NCI-H1417 treated with DMSO at 0.1 percent for 48 hours (cell line): Measurements from ENCODE around the gene SMYD3.

ENCODE experiments used
- DNase-seq: peaks from one replicate; lab custom pipeline; 2025; lab: John Stamatoyannopoulos, UW

The SMYD3 gene

GRCh38 chr1:246506674-246507481, at the start of gene SMYD3:
Gene SMYD3, minus strand, starts transcription at chr1:246507279.
- DNase-seq, result peak; percentile 13

GRCh38 chr1:246554201-246554600, 47.1 kb upstream of the SMYD3 start:
- DNase-seq, result no peak

GRCh38 chr1:246552110-246552509, 45.0 kb upstream of the SMYD3 start:
- DNase-seq, result no peak

- DNase-seq, result no peak
Observed at GRCh38 chr1:246550402-246550801, 43.3 kb upstream of the SMYD3 start.

DNA sequence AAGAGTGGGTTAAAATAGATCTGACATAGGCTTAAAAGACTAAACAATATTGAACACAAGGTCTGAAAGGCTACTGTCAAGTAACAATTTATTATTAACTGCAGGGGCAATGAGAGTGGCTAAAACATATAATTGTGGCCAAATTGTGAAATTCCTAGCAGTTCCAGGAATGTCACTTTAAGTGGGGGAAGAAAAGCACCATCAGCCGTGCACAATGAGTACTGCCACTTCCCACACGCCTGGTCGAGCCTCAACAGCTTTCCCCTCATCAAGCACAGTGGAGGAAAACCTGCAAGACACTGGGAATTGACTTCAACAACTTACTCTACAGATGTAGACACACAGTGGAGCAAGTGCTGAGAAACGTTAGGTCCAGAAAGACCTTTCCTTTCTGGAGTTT, 42.6 kb upstream of the SMYD3 start:
- DNase-seq, result no peak

DNA sequence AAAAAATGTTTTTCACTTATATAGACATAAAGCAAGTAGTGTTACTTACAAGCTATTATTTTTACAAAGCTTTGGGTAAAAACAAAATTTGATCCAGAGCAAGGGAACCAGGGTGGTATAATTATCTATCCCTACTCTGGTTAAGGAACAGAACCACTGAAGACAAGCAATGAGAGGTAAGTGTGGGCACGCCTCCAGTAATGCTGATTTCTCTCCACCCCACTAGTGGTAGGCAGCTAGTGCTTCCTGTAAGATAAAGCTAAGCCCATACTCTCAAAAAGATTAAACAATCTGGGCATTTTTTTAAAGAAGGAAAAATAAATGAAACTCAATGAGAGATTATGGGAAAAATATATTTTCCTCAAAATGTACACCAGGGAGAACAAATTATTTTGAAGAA, 36.9 kb upstream of the SMYD3 start:
- no peak for DNase-seq

- DNase-seq, result no peak
Observed at GRCh38 chr1:246540738-246541491, 33.8 kb upstream of the SMYD3 start.

DNA sequence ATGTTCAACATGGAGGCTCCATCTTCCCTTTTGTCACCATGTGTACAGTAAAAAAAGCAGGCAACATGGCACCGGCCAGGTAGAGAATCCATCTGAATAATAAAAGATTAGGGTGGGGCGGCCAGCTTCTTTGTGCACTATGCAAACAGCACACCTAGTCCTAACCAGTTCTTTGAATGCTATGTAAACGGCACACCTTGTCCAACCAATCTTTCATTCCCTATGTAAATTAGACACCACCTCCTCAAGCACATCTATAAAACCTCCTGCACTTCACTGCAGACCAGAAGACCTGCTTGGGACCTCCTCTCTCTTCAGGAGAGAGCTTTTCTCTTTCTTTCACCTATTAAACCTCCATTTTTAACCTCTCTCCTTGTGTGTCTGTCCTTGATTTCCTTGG, 30.8 kb upstream of the SMYD3 start:
- DNase-seq, result no peak

GRCh38 chr1:246537441-246537840, 30.4 kb upstream of the SMYD3 start:
- DNase-seq, result no peak

GRCh38 chr1:246534114-246534513, 27.0 kb upstream of the SMYD3 start:
- no peak for DNase-seq

DNA sequence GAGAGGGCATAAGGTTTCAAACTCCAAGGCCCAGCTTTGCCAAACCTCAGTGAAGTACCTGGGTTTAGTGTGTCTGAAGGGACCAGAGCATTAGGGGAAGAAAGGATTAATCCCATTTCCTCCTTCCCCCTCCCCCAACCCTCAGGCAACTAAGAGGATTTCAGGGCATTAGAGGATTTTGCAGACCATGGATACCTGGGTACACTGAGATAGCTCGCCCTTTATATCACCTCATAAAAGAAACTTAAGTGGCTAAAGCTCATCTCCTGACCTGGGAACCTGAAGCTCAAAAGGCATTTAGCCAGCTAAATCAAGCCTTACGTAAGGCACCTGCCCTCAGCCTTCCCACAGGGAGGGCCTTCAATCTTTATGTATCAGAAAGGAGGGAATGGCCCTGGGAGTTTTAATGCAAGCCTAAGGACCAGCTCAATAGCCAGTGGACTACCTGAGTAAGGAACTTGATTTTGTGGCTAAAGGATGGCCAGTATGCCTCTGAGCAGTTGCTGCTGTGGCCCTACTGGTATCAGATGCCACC, 26.4 kb upstream of the SMYD3 start:
- no peak for DNase-seq

- no peak for DNase-seq
Observed at GRCh38 chr1:246532519-246532918, 25.4 kb upstream of the SMYD3 start.

DNA sequence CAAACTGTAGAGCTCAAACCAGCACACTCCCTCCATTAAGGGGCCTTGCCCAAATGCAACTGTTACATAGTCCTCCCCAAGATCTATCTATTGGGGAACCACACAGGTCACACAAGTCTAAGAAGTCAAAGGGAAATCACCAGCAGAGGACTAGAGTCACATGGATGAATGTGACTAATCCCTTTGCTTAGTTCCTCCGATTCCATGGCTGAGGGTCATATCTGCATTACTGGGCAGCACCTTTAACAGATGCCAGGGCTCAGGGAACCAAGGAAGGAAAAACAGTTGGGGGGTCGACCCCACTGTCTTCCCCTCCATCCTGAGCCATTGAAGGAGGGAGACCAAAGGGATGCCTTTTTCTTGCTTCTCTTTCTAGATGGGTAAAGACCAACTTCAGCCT, 23.4 kb upstream of the SMYD3 start:
- no peak for DNase-seq

DNA sequence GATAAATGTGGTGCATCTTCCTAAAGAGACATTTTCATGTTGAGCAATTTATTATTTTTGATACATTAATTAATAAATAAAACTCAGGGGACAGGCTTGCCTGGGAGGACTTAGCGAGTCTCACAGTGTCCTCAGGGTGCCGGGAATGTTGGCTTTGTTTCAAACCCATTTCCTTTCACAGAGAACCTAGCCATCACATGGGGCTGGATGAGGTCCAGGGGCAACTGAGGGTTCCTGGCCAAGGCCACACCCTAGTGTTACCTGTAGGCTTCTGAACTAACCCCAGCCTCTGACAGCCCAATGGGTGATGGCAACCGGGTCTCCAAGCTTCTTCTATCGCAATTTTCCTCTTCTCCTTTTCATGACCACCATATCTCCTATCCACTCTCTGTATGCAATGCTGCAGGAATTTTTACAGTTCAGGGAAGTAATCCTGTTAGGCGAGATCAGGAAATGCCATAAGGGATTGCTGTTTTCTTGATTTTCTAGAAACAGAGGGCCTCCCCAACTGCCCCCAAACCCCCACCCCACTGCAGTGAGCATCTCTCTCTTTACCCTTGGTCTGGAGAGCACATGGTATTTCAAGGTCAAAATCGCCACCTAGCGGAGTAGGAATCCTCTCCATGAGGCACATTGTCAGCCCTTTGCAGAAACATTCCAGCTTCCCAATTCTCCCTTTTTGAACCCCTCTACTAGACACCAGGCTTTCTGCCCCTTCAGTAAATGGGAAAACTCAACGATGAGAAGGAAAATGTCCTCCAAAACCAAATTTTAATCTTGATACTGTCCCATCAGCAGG, 22.1 kb upstream of the SMYD3 start:
- DNase-seq, result no peak

DNA sequence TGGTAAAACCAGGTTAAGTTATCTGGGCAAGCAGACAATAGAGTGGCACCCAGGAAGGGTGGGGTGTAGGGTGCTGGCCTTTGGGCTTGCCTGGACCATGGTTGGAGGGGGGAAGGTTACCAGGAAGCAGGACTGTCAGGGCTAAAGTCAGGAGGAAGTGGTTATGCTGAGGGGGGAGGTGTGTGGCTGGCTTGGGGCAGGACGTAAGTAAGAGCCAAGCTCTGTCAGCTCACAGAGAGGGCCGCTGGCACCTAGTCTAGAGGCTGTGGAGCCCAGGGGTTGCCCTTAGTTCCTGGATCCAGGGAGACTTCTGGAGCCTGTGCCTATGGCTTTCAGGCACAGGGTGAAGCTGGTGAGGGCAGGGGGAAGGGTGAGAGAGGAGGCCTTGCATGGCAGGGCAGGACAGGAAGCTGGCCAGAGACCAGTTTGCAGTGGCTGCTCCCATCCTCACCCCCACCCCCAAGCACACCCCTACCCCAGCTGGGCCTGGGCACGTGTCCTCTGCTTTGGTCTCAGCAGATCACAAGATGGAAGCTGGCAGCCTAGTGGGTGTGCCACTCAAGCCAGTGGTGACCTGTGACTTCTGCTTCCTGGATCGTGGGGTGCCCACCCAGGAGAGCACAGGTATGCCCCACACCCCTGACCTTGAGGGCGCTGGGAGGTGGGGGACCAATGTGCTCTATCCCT, 20.5 kb upstream of the SMYD3 start:
- DNase-seq, result no peak

- no peak for DNase-seq
Observed at GRCh38 chr1:246526915-246527314, 19.8 kb upstream of the SMYD3 start.

- DNase-seq, result no peak
Observed at GRCh38 chr1:246526380-246526779, 19.3 kb upstream of the SMYD3 start.

DNA sequence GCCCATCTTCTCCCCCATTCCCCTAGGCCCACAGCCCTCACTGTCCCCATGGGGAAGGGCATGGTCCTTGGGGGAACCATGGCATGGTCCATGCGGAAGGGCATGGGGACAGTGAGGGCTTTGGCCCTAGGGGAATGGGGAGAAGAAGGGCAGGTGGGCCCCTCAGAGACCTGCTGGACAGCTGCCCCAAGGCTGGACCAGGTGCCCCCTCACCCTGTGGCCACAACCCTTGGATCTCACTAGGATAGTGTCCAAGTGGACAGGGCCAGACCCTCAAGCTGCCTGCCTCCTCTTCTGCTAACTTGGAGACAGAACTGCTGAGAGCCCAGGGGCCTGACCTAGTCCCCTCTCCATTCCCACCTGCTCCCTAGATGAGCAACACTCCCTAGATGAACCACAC, 12.4 kb upstream of the SMYD3 start:
- DNase-seq, result no peak

DNA sequence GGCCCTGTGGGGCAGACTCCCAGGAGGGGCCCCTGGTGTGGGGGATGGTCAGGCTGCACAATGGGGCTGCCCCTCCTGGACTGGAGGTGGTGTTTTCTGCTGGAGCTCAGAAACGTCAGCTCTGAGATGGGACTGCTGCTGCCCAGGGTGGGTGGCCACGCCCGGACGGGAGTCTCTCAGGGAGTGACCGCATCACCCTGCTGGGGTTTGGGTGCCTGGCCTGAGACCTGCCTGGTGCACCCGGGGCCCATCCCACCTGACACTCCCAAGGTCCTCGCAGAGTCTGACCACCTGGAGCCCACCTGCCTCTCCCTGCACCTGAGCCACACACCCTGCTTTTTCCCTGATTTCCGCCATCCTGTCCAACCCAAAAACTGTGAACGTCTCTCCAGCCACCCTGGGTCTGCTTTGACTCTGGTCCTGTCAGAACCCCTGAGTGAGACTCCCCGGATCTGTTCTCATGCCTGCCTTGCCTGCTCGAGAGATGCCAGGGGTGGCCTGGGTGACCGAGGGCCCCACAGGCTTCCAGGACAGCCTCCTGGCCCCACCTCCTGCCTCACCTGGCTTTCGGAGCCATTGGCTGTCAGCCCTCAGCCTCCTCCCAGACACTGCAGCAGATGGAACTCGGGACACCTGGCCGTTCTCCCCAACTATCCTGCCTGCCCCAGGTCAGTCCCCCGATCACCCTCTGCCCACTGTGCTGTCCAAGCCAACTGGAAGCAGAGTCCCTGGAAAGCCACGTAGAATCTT, 11.6 kb upstream of the SMYD3 start:
- DNase-seq, result no peak

GRCh38 chr1:246517391-246517790, 10.3 kb upstream of the SMYD3 start:
- no peak for DNase-seq

- no peak for DNase-seq
Observed at GRCh38 chr1:246516126-246516525, 9.0 kb upstream of the SMYD3 start.
